LNCAP (cell line): ENCODE measurements around the gene TSEN54.

Experiments
- CTCF ChIP-seq: fragments of 450-650 bp; IDR thresholded peaks from 2 replicates; pipeline ENCODE4 v1.5.1; 2017; ENCODE audit warnings: mild to moderate bottlenecking

TSEN54 gene

GRCh38 chr17:75482098-75482942 lies 34.0 kb upstream of the TSEN54 start:
- no peak for TF ChIP-seq CTCF

- TF ChIP-seq CTCF = no peak
Measured at GRCh38 chr17:75485688-75486087, 30.6 kb upstream of the TSEN54 start.

- no peak for TF ChIP-seq CTCF
Measured at GRCh38 chr17:75486151-75486550, 30.2 kb upstream of the TSEN54 start.

- TF ChIP-seq CTCF = no peak
Measured at GRCh38 chr17:75486951-75487350, 29.4 kb upstream of the TSEN54 start.

GRCh38 chr17:75487351-75488070 lies 28.8 kb upstream of the TSEN54 start:
- TF ChIP-seq CTCF = no peak

- TF ChIP-seq CTCF = no peak
Measured at GRCh38 chr17:75488693-75489510, 27.4 kb upstream of the TSEN54 start.

- TF ChIP-seq CTCF = no peak
Measured at GRCh38 chr17:75489511-75489955, 26.8 kb upstream of the TSEN54 start.
